AG04450 (cell line): ENCODE results near the gene FABP7. TPM values are rescaled to one million over a fixed set of nuclear protein-coding genes. Genes with fewer than 3 reads are reported as not detected.

Experiments
- CTCF ChIA-PET: fragments of 300-600, 350-600 bp; formaldehyde crosslinking; extraction: SDS; loops from one replicate; lab custom pipeline; 2022; ENCODE audit warnings: antibody characterized with exemption, inconsistent platforms; lab: Charles Lee
- POLR2A ChIA-PET: fragments of 350-600 bp; formaldehyde crosslinking; extraction: SDS; loops from one replicate; lab custom pipeline; 2021; ENCODE audit warnings: antibody characterized with exemption, inconsistent platforms; lab: Yijun Ruan, JAX
- DNase-seq: peaks from one replicate; pipeline ENCODE4 v3.0.0-alpha.2; 2011; ENCODE audit warnings: low read depth, low spot score
- H3K27ac ChIP-seq: one replicate; pipeline ENCODE4 v1.5.1; 2012; ENCODE audit warnings: low read depth, low read length, control low read depth
- H3K27me3 ChIP-seq: one replicate; pipeline ENCODE4 v1.6.0; 2012; ENCODE audit warnings: low read length; ENCODE audit not compliant: control insufficient read depth, insufficient read depth
- H3K4me3 ChIP-seq: 2 replicates; pipeline ENCODE4 v1.5.1; 2011; ENCODE audit warnings: mild to moderate bottlenecking, low read depth, low read length, control low read depth
- H3K9me3 ChIP-seq: 2 replicates; pipeline ENCODE4 v1.5.1; 2012; ENCODE audit warnings: low read length; ENCODE audit not compliant: control insufficient read depth, insufficient read depth
- polyA plus RNA-seq: library from polyadenylated mRNA; depleted of rRNA; stranded (reverse); fragments of >200 nt; gene quantifications from 2 replicates; pipeline ENCODE4 v1.2.3, GENCODE V29; 2011
- TF ChIP-seq, protein P1 (sequence below): IDR thresholded peaks from 2 replicates; pipeline ENCODE4 v1.5.1; 2011; ENCODE audit warnings: low read depth, low read length, control low read depth, inconsistent platforms

FABP7 gene
- polyA plus RNA-seq, 1 experiment, result not detected

DNA sequence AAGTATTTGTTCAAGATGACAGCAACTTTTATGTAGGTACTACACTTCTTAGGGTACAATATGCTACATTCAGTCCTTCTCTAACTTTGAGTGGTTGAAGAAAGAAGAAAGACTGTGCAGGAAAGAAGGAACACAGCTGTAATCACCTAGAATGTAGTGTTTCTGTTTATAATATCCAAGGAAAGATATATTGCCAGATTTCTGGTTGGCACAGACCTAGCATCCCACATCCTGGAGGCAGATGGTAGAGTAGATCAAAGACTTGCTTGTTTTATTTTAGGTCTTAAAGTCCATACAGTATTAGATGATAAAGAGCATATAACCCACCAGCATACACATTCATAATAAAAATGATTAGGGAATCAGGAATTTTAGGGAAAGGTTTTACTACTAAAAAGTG lies 13.3 kb upstream of the FABP7 start:
- no peak for DNase-seq
- H3K9me3 ChIP-seq, result no peaks in the 10 kb centered on the region
- ChIA-PET CTCF (interaction anchor here (1.4 to 1.7 kb wide), 2 partner anchors 23 to 72 kb away, joined by 5 to 7 read pairs; partner anchors contain the start of gene SMPDL3A), POLR2A (no interaction called here)
- TF ChIP-seq, protein P1, sequence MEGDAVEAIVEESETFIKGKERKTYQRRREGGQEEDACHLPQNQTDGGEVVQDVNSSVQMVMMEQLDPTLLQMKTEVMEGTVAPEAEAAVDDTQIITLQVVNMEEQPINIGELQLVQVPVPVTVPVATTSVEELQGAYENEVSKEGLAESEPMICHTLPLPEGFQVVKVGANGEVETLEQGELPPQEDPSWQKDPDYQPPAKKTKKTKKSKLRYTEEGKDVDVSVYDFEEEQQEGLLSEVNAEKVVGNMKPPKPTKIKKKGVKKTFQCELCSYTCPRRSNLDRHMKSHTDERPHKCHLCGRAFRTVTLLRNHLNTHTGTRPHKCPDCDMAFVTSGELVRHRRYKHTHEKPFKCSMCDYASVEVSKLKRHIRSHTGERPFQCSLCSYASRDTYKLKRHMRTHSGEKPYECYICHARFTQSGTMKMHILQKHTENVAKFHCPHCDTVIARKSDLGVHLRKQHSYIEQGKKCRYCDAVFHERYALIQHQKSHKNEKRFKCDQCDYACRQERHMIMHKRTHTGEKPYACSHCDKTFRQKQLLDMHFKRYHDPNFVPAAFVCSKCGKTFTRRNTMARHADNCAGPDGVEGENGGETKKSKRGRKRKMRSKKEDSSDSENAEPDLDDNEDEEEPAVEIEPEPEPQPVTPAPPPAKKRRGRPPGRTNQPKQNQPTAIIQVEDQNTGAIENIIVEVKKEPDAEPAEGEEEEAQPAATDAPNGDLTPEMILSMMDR, result no peak
- H3K4me3 ChIP-seq, result no peak overlapping the region
- H3K27ac ChIP-seq, result no peak overlapping the region
- H3K27me3 ChIP-seq, result no peaks in the 10 kb centered on the region

DNA sequence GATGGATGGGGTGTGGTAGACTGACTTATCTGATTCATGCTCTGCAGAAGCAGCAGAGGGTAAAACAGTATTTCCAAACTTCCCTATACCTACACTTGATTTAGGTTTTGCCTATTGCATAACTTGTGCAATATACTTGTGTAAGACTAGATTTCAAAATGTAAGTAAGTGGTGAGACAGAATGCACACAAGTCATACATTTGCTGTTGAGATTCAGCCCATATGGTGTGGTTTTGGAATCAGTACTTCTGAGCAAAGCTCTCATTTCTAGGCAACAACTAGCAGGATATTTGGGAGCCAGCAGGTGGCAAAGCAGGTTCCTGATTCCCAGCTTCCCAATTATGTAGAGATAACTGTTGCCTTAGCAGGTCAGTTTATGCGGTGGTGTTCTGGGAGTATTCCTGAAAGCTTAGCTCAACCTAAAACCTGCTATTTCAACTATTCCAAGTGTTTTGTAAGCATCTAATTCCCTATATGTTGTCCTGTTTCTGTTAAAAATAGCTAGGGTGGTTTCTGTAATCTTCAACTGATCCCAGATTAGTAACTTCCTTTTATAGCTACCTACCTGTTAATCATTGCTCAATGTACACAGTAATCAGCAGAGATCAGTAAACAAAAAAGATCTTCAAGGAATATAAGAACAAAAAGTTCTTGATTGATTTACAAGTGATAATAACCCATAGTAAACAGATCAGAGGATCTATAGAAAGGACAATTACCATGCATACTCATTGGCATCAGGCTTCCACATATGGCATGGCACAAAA lies 8.5 kb upstream of the FABP7 start:
- CTCF ChIA-PET, result interaction anchor here (0.6 to 1.3 kb wide), 3 partner anchors 11 to 218 kb away, joined by 3 to 8 read pairs (median 3); no protein-coding TSS in a partner anchor
- H3K27me3 ChIP-seq, result no peaks in the 10 kb centered on the region
- H3K4me3 ChIP-seq, result no peak overlapping the region
- no peaks in the 10 kb centered on the region for H3K9me3 ChIP-seq
- POLR2A ChIA-PET, result no interaction called here
- H3K27ac ChIP-seq, result no peak overlapping the region
- no peak for DNase-seq
- TF ChIP-seq, protein P1, result no peak

DNA sequence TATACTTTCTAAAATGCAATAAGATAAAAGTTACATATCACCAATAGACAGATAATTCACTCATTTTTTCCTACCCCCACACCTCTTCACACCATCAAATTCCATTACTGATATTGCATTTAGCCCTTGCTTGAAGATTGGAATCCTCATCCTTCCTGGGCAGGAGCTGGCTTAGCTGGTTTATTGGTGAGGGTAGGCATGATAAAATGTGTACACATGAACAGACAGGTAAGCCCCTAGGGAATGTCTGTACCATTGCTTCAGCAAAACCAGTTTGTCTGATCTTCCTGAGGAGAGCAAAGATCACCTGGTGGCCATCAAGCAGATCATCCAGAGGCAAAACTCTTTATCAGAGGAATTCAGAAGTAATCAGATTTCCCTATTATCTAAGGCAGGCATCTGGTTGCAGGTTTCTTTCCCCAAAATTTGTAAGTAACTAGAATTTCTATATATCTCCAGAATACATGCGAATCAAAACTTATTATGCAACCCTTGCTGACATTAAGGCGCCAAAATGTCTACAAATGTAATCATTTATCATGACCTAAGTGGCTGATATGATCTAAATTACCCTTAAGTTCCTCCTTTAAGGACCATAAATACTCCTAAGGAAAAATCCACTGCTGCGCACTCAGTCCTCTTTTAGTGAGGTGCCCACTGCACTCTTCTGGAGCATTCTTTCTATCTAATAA lies 6.6 kb upstream of the FABP7 start:
- DNase-seq, result no peak
- TF ChIP-seq, protein P1, result no peak
- no peaks in the 10 kb centered on the region for H3K9me3 ChIP-seq
- ChIA-PET CTCF (no interaction called here), POLR2A (no interaction called here)
- no peak overlapping the region for H3K27ac ChIP-seq
- H3K27me3 ChIP-seq, result no peaks in the 10 kb centered on the region
- H3K4me3 ChIP-seq, result no peak overlapping the region

DNA sequence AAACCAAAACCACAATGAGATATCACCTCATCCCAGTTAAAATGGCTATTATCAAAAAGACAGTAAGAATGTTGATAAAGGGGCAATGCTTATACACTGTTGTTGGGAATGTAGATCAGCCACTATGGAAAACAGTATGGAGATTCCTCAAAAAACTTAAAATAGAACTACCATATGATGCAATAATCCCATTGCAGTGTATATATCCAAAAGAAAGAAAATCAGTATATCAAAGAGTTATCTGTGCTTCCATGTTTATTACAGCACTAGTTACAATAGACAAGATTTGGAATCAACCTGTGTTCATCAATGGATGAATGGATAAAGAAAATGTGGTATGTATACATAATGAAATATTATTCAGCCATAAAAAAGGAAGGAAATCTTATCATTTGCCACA lies 3.5 kb upstream of the FABP7 start:
- DNase-seq, result no peak
- Histone ChIP-seq H3K27me3 (no peaks in the 10 kb centered on the region), H3K4me3 (no peak overlapping the region), H3K27ac (no peak overlapping the region), H3K9me3 (no peaks in the 10 kb centered on the region)
- ChIA-PET CTCF (interaction anchor here (1.4 kb wide), 1 partner anchor 45 kb away, joined by 3 read pairs; no protein-coding TSS in a partner anchor), POLR2A (no interaction called here)
- TF ChIP-seq, protein P1, result no peak

DNA sequence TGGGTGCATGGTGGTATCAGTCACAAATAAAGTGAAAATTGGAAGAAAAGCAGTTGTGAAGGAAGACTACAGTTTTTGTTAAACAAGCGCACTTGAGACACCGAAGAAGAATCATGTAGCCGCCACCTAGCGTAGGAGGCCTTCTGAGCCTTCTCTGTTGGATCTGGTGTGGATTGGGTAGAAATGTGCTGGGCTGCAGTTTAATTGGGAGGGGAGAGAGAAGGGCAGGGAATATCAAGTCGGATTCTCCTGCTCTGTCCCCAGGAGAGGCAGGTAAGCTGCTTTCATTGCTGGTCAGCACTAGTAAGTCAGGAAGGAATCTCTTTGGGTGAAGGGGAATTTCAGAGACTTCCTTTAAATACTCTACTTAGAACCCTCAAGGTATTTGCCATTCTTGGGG lies 1.2 kb upstream of the FABP7 start:
- H3K27me3 ChIP-seq, result no peaks in the 10 kb centered on the region
- no peaks in the 10 kb centered on the region for H3K9me3 ChIP-seq
- DNase-seq, result no peak
- POLR2A ChIA-PET, result no interaction called here
- CTCF ChIA-PET, result no interaction called here
- no peak overlapping the region for H3K4me3 ChIP-seq
- H3K27ac ChIP-seq, result no peak overlapping the region
- TF ChIP-seq, protein P1, result no peak
